ENCODE measurements around the gene SLC35G1.

DNA sequence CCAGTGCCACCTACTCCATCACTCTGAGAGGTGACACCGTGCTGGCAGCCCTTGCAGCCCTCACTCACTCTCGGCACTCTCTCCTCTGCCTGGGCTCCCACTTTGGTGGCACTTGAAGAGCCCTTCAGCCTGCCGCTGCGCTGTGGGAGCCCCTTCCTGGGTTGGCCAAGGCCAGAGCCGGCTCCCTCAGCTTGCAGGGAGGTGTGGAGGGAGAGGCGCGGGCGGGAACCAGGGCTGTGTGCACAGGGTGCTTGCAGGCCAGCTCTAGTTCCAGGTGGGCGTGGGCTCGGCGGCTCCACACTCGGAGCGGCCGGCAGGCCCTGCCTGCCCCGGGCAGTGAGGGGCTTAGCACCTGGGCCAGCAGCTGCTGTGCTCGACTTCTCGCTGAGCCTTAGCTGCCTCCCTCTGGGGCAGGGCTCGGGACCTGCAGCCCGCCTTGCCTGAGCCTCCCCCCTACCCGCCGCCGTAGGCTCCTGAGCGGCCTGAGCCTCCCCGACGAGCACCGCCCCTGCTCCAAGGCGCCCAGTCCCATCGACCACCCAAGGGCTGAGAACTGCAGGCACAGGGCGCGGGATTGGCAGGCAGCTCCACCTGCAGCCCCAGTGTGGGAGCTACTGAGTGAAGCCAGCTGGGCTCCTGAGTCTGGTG is 48.7 kb upstream of the SLC35G1 start:
- TF ChIP-seq, protein P1, sequence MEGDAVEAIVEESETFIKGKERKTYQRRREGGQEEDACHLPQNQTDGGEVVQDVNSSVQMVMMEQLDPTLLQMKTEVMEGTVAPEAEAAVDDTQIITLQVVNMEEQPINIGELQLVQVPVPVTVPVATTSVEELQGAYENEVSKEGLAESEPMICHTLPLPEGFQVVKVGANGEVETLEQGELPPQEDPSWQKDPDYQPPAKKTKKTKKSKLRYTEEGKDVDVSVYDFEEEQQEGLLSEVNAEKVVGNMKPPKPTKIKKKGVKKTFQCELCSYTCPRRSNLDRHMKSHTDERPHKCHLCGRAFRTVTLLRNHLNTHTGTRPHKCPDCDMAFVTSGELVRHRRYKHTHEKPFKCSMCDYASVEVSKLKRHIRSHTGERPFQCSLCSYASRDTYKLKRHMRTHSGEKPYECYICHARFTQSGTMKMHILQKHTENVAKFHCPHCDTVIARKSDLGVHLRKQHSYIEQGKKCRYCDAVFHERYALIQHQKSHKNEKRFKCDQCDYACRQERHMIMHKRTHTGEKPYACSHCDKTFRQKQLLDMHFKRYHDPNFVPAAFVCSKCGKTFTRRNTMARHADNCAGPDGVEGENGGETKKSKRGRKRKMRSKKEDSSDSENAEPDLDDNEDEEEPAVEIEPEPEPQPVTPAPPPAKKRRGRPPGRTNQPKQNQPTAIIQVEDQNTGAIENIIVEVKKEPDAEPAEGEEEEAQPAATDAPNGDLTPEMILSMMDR (IDR thresholded peaks at IDR 0.05), result no peak
- TF ChIP-seq POLR2AphosphoS5 (IDR thresholded peaks at IDR 0.05; ENCODE audit: insufficient read depth in 1 of 2, low read depth in 1 of 2) (no peak), POLR2A (IDR thresholded peaks at IDR 0.05) (no peak)
